NCI-H187 (cell line): ENCODE data around the gene ZNF782.
"Not testable (repeated sequence)": the region's sequence is repeated elsewhere in the genome, so short reads cannot be mapped to it uniquely, and the experiment has no call there.

Experiments used
- DNase-seq, 2 experiments: peaks; one replicate each; lab custom pipeline; 2025; lab: John Stamatoyannopoulos, UW

ZNF782 gene

DNA sequence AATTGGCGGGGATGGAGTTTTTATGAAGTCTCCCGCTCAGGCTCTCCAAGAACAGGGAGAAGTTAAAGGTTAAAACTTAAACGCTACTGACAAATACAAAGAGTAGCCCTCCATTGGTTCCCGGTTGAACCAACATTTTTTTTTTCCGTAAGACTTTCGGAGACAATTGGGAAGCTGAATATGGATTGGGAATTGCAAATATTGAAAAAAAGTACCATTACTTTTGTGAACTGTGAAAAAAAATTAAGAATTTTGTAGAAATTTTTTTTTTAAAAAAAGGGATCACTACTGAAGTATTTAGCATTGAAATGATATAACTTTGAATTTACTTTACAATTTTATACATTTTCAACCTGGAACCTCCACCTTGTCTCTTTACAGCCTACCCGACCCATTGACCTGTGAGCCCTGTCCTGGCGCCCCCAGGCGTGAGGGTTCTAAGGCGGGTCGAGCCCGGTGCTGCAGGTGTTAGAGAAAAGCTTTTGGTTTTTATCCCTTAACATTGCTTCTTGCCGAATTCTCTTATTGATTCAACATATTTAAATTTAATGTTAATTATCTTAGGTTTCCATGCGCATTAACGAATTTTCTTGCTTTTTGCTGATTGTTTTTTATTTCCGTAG lies 448 bp upstream of the ZNF782 start:
- DNase-seq: no peak

DNA sequence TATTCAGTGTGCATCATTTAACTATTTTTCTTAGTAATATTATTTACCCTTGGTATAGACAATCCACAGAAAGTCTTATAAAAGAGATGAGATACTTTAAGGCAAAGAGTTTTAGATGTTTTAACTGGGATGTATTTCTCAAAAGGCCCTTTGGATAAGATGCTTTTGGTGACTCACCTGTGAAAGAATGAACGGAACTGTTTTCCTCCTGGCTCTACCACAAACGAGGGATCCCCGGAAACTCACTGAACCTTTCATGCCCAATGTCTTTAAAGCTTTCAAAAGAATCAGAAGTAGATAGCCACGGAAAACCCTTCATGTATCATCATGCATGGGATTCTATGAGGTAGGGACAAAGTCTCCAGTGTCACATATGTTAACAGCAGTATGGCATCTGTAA lies 1.6 kb downstream of the ZNF782 start:
- DNase-seq: no peak

DNA sequence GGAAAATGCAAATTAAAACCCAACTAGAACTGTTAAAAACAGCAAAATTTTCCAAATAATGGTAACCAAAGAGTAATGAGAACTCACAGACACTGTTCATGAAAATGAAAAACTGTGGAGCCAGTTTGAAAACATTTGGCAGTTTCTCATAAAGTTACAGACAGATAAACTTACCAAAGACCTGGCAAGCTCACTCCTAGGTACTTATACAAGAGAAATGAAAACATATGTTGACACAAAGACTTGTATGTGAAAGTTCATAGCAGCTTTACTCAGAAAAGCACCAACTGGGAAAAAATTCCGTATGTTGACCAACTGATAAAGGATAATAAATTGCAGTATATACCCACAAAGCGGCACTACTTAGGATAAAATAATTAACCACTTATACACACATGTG lies 10.3 kb downstream of the ZNF782 start:
- DNase-seq: no peak

DNA sequence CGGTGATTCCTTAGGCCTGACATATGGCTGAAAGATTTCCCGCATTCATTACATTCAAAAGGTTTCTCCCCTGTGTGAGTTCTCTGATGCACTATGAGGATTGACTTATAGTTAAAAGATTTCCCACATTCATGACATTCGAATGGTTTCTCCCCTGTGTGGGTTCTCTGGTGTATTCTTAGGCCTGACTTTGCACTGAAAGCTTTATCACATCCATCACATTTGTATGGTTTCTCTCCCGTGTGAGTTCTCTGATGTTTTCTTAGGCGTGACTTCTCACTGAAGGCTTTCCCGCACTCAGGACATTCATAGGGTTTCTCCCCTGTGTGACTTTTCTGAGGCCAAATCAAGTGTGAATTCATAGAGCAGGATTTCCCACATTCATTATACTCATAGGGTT lies 35.8 kb downstream of the ZNF782 start:
- no peak for DNase-seq

DNA sequence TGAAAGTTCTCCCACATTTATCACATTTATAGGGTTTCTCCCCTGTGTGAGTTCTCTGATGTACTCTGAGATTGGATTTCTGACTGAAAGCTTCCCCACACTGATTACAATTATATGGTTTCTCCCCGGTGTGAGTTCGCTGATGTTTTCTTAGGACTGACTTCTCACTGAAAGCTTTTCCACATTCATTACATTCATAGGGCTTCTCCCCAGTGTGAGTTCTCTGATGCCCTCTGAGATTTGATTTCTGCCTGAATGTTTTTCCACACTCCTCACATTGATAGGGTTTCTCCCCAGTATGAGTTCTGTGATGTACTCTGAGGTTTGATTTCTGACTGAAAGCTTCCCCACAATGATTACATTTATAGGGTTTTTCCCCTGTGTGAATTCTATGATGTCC lies 36.3 kb downstream of the ZNF782 start:
- DNase-seq: no peak

DNA sequence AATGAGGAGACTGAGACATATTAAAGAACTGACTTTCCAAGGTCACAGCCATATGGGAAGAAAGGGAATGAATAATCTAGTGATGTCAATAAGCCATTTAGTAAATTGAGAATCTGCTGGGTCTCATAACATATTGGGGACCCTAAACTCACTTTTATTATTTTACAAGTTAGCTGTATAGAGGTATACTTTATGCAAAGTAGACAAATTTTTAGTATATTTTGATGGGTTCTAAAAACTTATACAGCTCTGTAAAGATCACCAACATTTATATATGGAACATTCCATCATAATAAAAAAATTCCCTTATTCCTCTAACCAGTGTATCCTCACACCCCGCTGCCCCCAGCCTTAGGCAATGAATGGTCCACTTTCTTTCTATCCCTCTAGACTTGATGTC lies 40.7 kb downstream of the ZNF782 start:
- DNase-seq: no peak

DNA sequence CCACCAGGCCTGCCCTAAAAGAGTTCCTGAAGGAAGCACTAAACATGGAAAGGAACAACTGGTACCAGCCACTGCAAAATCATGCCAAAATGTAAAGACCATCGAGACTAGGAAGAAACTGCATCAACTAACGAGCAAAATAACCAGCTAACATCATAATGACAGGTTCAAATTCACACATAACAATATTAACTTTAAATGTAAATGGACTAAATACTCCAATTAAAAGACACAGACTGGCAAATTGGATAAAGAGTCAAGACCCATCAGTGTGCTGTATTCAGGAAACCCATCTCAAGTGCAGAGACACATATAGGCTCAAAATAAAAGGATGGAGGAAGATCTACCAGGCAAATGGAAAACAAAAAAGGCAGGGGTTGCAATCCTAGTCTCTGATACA lies 55.4 kb downstream of the ZNF782 start:
- DNase-seq: not testable (repeated sequence)

DNA sequence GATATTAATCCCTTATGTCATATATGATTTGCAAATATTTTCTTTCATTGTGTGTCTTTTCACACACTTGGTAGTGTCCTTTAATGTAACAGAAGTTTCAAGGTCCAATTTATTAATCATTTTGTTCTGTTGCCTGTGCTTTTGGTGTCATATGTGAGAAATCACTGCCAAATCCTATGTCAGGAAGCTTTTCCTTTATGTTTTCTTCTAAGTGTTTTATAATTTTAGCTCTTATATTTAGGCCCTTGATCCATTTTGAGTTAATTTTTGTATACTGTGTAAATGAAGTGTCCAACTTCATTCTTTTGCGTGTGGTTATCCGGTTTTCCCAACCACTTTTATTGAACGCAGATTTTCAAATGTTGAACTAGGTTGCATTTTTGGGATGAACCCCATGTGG lies 70.3 kb downstream of the ZNF782 start:
- no peak for DNase-seq

DNA sequence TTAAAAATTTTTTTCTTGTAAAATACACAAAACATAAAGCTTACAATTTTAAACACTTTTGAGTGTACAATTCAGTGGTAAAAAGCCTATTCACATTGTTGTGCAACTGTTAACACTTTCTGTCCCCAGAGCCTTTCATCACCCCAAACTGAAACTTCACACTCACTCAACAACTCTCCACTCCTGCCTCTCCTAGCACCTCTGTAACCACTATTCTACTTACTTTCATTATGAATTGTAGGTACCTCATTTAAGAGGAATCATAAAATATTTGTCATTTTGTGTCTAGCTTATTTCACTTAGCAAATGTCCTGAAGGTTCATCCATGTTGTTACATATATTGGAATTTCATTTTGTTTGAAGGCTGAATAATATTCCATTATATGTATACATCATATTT lies 72.1 kb downstream of the ZNF782 start:
- DNase-seq: no peak

DNA sequence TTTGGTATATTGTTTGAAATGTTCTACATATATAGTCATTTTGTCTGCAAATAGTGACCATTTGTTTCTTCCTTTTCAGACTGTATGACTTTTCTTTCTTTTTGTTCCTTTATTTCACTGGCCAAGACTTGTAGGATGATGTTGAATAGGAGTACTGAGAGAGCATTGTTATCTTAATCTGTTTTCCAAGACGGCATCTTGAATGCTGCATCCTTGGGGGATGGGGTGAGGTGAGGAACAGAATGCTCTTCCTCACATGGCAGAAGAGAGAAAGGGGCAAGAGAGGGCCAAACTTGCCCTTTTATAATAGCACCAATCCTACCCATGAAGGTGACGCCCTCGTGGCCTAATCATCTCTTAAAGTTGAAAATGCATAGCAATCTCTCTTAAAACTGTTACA lies 72.8 kb downstream of the ZNF782 start:
- no peak for DNase-seq

DNA sequence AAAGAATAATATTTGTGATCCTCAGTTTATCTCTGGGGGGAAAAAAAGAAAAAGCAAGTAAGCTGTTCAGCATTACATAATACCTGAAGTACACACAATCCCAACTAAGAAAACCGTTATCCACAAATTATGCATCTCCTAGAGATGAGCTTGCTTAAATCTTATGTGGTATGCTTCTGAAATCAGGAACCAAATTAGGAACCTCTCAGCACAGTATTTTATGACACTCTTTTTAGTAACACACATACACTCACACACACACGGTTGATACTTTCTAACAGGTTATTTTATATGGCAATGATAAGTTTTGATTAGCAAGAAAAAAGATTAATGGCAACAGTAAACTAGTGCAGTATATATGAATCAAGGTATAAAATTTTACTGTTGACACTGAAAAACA lies 75.2 kb downstream of the ZNF782 start:
- DNase-seq: no peak

DNA sequence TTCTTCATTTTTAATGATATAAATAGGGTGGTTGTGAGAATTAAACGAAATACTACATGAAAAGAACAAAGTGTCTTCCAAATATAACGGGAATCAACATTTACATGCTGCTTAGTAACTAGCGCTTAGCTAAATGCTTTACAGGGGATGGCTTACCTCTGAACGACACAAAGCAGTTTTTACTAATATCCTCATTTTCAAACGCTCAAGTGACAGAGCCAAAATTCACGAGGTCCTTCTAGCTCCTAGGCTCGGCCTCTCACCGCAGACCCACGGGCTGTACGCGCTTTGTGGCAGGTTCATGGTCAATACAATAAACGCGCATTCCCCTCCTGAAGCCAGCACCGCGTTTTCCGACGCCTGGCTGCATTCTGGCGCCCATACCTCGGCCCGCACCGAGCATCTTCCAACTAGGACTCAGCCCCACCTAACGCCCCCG lies 76.9 kb downstream of the ZNF782 start:
- no peak for DNase-seq

DNA sequence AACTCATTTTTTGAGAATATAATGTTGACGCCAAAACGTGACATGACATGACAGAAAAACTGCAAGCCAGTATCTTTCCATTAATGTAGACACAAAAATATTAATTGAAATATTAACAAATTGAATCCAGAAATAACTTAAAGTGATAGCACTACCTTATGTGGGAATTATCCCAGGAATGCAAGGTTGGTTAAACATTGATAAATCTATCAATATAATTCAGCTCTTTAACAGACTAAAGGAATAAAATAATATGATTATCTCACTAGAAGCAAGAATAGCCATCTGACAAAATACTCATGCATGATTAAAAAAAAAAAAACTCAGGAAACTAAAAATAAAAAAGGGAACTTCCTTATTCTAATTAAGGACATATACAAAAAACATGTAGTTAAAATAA lies 83.2 kb downstream of the ZNF782 start:
- no peak for DNase-seq

DNA sequence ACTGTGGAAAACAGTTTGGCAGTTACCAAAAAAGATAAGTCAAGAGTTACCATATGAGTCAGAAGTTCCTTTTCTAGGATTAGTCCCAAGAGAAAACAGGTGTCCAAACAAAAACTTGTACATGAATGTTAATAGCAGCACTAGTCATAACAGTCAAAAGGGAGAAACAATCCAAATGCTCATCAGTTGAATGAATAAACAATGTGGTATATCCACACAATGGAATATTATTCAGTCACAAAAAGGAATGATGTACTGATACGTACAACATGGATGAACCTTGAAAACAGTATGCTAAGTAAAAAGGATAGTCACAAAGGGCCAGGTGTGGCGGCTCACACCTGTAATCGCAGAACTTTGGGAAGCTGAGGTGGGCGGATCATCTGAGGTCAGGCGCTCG lies 84.3 kb downstream of the ZNF782 start:
- DNase-seq: no peak
